Thoracic aorta (tissue), 2 donors: ENCODE results near the gene PIK3R6. TPM values are rescaled to one million over a fixed set of nuclear protein-coding genes. Genes with fewer than 3 reads are reported as not detected.

Experiments used
- ATAC-seq: fragments of 150-250 bp; one replicate; pipeline ENCODE4 v1.8.0; 2017; ENCODE audit warnings: low read depth; ENCODE audit not compliant: insufficient number of reproducible peaks, low FRiP score
- DNase-seq: peaks from one replicate; pipeline ENCODE4 v3.0.0-alpha.2; 2020; ENCODE audit warnings: low spot score
- H3K27ac ChIP-seq, 2 donors: fragments of 200-600 bp; sonication (generic); 1 replicate in 1 of 2; 2 replicates in 1 of 2; pipeline ENCODE4 v1.5.1; 2016; ENCODE audit warnings: mild to moderate bottlenecking in 2 of 2, moderate library complexity in 2 of 2
- H3K27me3 ChIP-seq: fragments of 200-600 bp; sonication (generic); replicated peaks from 2 replicates; pipeline ENCODE4 v1.6.0; 2016; ENCODE audit warnings: mild to moderate bottlenecking; ENCODE audit not compliant: insufficient read depth
- H3K36me3 ChIP-seq: fragments of 200-600 bp; sonication (generic); one replicate; pipeline ENCODE4 v1.5.1; 2016
- H3K4me1 ChIP-seq, 2 donors: fragments of 200-600 bp; sonication (generic); 1 replicate in 1 of 2; 2 replicates in 1 of 2; pipeline versions ENCODE4 v1.5.1 to v1.6.0; 2016; ENCODE audit warnings: low read depth in 2 of 2, mild to moderate bottlenecking in 1 of 2; ENCODE audit not compliant: control insufficient read depth in 1 of 2
- H3K4me3 ChIP-seq: fragments of 200-600 bp; sonication (generic); 2 replicates; pipeline ENCODE4 v1.5.1; 2016; ENCODE audit warnings: mild to moderate bottlenecking
- H3K9me3 ChIP-seq: fragments of 200-600 bp; sonication (generic); 2 replicates; pipeline ENCODE4 v1.5.1; 2016
- CTCF ChIP-seq: fragments of 200-600 bp; sonication (generic); IDR thresholded peaks from one replicate; pipeline ENCODE4 v1.5.1; 2019; ENCODE audit warnings: antibody characterized with exemption
- total RNA-seq, 2 donors: library from RNA; depleted of rRNA; stranded (reverse); fragments of >200 nt; gene quantifications; one replicate each; pipeline versions ENCODE4 v1.1.0 to v1.2.3, GENCODE V29; 2016

The PIK3R6 gene
- total RNA-seq = 1 to 10 TPM; 1.5 to 3.5 TPM

GRCh38 chr17:8867361-8867981 is at the start of gene PIK3R6:
Gene PIK3R6, minus strand, starts transcription at chr17:8867674. Its CDS starts 17,880 bp downstream, at chr17:8849794.
- Histone ChIP-seq H3K27ac (no peak within 1 kb of the TSS), H3K4me1 (no peaks in the 10 kb centered on the region), H3K36me3 (no peaks in the 10 kb centered on the region), H3K9me3 (no peaks in the 10 kb centered on the region), H3K4me3 (peak within 1 kb of the TSS; percentile 48), H3K27me3 (no peaks in the 10 kb centered on the region)
- DNase-seq (no peak), ATAC-seq (no peak)
- TF ChIP-seq CTCF = no peak

- H3K36me3 ChIP-seq = no peaks in the 10 kb centered on the region
- H3K27ac ChIP-seq = peak overlapping the region in 1 of 2 donors; percentile 13
- DNase-seq (no peak), ATAC-seq (no peak)
- no peaks in the 10 kb centered on the region for H3K27me3 ChIP-seq
- peaks cover 6% of the 10 kb centered on the region for H3K9me3 ChIP-seq
- no peak for TF ChIP-seq CTCF
- no peaks in the 10 kb centered on the region for H3K4me1 ChIP-seq
- no peak overlapping the region for H3K4me3 ChIP-seq
Observed at GRCh38 chr17:8916466-8916865, 49.0 kb upstream of the PIK3R6 start.

- no peaks in the 10 kb centered on the region for H3K36me3 ChIP-seq
- H3K27ac ChIP-seq = no peak overlapping the region
- H3K4me3 ChIP-seq = no peak overlapping the region
- no peaks in the 10 kb centered on the region for H3K27me3 ChIP-seq
- no peaks in the 10 kb centered on the region for H3K4me1 ChIP-seq
- no peak for TF ChIP-seq CTCF
- ATAC-seq (no peak), DNase-seq (no peak)
- peaks cover 6% of the 10 kb centered on the region for H3K9me3 ChIP-seq
Observed at GRCh38 chr17:8914554-8914953, 47.1 kb upstream of the PIK3R6 start.

- H3K27ac ChIP-seq = no peak overlapping the region
- H3K4me3 ChIP-seq = no peak overlapping the region
- ATAC-seq = no peak
- DNase-seq = no peak
- no peaks in the 10 kb centered on the region for H3K36me3 ChIP-seq
- TF ChIP-seq CTCF = no peak
- H3K27me3 ChIP-seq = no peaks in the 10 kb centered on the region
- H3K4me1 ChIP-seq = no peaks in the 10 kb centered on the region
- H3K9me3 ChIP-seq = peaks cover 6% of the 10 kb centered on the region
Observed at GRCh38 chr17:8913879-8914278, 46.4 kb upstream of the PIK3R6 start.

- Histone ChIP-seq H3K9me3 (peaks cover 2% of the 10 kb centered on the region), H3K4me1 (no peaks in the 10 kb centered on the region), H3K27ac (no peak overlapping the region), H3K4me3 (no peak overlapping the region), H3K36me3 (no peaks in the 10 kb centered on the region), H3K27me3 (no peaks in the 10 kb centered on the region)
- TF ChIP-seq CTCF = no peak
- ATAC-seq = no peak
- no peak for DNase-seq
Observed at GRCh38 chr17:8913091-8913490, 45.6 kb upstream of the PIK3R6 start.
